Measurements from ENCODE around the gene TMEM143. TPM values are rescaled to one million over a fixed set of nuclear protein-coding genes. Genes with fewer than 3 reads are reported as not detected.

The TMEM143 gene
- polyA plus RNA-seq, 1 donor: 20.6 TPM

GRCh38 chr19:48355365-48355954 lies 8.3 kb downstream of the TMEM143 start:
- no peak for DNase-seq

DNA sequence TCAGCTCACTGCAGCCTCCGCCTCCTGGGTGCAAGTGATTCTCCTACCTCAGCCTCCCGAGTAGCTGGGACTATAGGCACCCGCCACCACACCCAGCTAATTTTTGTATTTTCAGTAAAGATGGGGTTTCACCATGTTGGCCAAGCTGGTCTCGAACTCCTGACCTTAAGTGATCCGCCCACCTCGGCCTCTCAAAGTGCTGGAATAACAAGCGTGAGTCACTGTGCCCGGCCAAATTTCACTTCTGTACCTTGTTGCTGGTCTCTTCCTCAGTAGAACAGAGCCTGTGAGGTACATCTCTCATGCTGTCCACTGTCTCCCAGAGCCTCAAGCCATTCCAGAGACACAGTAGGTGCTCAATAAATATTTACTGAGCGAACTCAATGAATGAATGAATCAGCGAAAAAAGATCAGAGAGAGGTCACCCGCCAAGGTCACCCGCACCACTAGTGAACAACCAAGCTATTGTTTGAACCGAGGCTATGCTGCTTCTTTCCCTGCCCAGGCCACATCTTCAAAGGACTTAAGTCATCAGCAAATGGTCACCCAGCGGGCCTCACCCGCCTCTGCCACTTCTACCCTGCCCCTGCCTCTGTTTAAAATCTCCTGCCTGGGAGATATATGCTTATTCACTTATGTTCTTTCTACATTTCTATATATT lies 9.3 kb downstream of the TMEM143 start:
- no peak for DNase-seq

DNA sequence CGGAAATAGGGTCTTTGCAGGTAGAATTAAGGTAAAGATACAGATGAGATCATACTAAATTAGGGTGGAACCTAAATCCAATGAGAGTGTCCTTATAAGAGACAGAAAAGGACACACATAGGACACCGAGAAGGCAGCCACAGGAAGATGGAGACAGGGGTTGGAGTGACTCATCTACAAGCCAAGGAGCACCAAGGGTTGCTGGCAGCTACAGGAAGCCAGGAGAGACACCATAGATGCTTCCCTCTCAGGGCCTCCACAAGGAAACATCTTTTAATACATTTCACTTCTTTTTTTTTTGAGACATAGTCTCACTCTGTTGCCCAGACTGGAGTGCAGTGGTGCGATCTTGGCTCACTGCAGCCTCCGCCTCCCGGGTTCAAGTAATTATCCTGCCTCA lies 10.1 kb downstream of the TMEM143 start:
- no peak for DNase-seq

DNA sequence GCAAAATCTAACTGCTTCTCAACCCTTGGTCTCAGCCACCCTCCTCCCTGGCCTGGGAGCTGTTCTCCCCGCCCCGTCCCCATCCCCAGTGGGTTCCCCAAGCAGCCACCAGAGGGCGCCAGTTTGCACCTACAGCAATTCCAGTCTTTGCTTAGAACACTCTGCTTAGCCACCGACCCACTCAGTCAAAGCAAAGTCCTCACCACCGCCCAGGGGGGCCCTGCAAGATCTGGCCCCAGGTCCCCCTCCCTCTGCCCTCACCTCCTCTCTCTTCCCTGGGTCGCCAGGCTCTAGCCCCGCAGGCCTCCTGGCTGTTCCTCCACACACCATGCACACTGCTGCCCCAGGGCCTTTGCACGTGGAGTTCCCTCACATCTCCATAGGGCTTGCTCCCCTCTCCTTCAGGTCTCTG lies 12.4 kb downstream of the TMEM143 start:
- peak; percentile 26 for DNase-seq

GRCh38 chr19:48350856-48351255 lies 12.9 kb downstream of the TMEM143 start:
- no peak for DNase-seq

- no peak for DNase-seq
Observed at GRCh38 chr19:48348737-48349136, 15.0 kb downstream of the TMEM143 start.

GRCh38 chr19:48348045-48348444 lies 15.7 kb downstream of the TMEM143 start:
- DNase-seq: peak; percentile 48

- DNase-seq: no peak
Observed at GRCh38 chr19:48346191-48346590, 17.5 kb downstream of the TMEM143 start.

- no peak for DNase-seq
Observed at GRCh38 chr19:48344892-48345291, 18.8 kb downstream of the TMEM143 start.

DNA sequence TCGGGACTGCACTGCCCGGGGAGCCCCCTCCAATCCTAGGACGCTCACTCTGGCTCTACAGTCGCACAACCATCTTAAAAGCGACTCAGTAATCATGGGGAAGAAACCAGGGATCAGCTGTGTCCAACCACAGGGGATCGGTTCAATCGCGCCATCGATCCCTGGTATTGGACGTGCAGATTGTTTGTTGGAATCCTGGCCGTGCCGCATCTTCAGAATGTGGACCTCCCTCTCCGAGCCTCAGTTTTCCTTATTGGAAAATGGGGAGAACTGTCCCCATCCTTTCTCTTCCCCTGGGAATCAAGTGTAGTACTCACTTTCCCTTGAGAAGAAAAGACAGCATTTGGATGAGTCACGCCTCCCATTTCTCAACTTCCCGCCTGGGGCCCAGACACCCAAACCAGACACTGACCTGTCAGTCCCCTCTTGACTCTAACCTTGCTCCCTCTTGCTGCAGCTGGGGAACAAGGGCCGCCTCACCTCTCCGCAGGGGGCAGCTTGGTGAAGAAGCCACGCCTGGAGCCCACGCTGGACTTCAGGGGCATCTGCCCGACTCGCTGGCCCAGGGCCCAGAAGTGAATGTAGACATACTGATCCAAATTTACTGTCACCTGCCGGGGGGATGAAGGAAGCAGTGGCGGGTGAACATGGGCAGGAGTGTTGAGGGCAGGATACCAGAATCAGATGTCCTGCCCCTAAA lies 20.7 kb downstream of the TMEM143 start:
- no peak for DNase-seq

DNA sequence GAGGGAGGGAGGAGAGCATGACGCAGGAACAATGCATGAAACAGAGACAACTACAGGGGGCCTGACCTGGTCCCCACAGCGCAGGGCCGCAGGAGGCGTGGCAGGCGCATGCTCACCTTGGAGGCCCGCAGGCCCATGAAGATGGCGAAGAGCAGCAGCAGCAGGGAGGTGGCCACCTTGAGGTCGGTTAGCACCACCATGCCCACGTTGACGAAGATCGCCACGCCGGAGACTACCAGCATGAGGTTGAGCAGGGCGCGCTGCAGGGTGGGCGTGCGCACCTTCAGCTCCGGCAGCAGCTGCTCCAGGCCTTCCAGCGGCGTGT lies 21.4 kb downstream of the TMEM143 start:
- DNase-seq: no peak

GRCh38 chr19:48341515-48342413 lies 22.0 kb downstream of the TMEM143 start:
- no peak for DNase-seq

- DNase-seq: no peak
Observed at GRCh38 chr19:48340995-48341394, 22.7 kb downstream of the TMEM143 start.

DNA sequence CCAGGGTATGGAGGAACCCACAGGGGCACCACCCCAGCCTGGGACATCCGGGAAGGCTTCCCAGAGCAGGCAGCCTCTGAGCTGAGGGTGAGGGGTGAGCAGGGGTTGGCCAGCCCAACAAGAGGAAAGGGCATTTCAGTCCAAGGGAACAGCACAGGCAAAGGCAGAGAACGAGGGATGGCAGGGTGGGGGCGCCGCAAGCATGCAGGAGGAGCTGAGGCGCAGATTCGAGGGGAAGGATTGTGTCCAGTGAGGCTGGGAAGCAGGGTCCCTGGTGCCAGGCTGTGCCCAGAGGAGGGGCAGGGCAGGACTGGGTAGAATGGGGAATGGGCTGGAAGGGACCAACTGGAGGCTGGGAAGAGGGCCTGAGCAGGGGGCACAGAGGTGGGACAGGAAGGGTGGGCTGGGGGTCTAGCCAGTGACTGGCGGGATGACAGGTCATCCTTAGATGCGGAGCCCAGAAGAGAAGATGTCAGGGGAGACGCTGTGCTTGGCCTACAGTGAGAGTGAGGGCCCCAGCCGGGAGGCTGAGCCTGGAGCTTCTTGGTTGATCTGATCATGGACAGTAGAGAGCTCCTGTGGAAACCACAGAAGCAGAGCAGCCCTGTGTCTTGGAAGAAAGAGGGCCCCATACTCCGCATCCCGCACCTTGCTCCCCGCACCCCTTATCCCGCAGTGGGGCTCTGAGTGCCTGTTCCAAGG lies 24.8 kb downstream of the TMEM143 start:
- no peak for DNase-seq

- no peak for DNase-seq
Observed at GRCh38 chr19:48338253-48338755, 25.4 kb downstream of the TMEM143 start.

- peak; percentile 89 for DNase-seq
Observed at GRCh38 chr19:48333467-48334384, 30.0 kb downstream of the TMEM143 start.

DNA sequence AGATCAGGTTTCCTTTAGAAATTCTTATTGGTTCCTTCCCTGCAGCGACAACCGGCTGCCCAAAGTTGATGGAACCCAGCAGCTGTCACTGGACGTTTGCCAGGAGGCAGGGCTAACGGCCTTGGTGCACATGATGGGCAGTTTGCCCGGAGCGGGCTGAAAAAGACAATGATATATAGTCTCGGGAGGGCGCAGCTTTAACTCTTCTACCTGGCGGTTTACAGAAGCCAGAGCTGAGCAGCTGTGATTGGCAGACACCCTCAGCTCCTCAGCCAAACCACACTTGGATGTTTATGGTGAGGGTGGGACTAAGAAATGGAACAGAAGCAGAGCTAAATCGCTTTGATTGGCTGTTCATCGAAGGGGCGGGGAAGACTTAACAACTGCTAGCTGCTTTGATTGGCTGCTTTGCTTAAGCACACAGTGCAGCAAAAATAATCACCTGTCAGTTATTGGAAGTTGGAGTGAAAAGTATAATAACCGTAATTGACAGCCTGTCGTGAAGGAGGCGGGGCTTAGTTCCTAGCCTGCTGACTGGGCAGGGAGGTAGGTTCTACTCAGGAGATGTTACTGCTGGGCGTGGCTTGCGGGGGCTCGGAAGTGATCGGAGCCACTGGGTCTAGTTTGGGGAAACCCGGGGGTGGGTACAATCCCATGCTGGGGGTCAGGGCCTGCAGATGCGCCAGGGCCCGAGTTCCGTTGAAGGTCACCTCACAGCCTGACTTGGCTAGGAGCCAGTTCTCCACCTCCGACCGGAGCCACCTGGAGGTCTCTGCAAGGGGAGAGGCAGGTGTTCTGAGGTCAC lies 30.9 kb downstream of the TMEM143 start:
- DNase-seq: peak; percentile 92

- no peak for DNase-seq
Observed at GRCh38 chr19:48332351-48332661, 31.4 kb downstream of the TMEM143 start.

GRCh38 chr19:48330012-48330681 lies 33.6 kb downstream of the TMEM143 start:
- DNase-seq: peak; percentile 46

Data from hindlimb muscle (tissue), 1 donor.